ENCODE measurements around the gene MEX3B.

Gene MEX3B

GRCh38 chr15:82081914-82082762 lies 36.3 kb upstream of the MEX3B start:
- H3K4me3 Mint-ChIP-seq: no peak overlapping the region

GRCh38 chr15:82080774-82081173 lies 35.0 kb upstream of the MEX3B start:
- peaks cover 5% of the 10 kb centered on the region for H3K9me3 Mint-ChIP-seq
- TF ChIP-seq CTCF (IDR thresholded peaks at IDR 0.05; ENCODE audit: unreplicated experiment in 3 of 3): no peak
- H3K27me3 Mint-ChIP-seq (ENCODE audit: low read depth): peaks cover 8% of the 10 kb centered on the region
- H3K27ac Mint-ChIP-seq: no peak overlapping the region
- no peaks in the 10 kb centered on the region for H3K36me3 Mint-ChIP-seq (ENCODE audit: low read depth)
- H3K4me1 Mint-ChIP-seq: peaks cover 6% of the 10 kb centered on the region
- H3K4me3 Mint-ChIP-seq: no peak overlapping the region

More at GRCh38 chr15:82081914-82082762, 36.3 kb upstream of the MEX3B start:
- H3K36me3 Mint-ChIP-seq (ENCODE audit: low read depth): no peaks in the 10 kb centered on the region
- no peak overlapping the region for H3K27ac Mint-ChIP-seq
- peaks cover 6% of the 10 kb centered on the region for H3K4me1 Mint-ChIP-seq
- TF ChIP-seq CTCF (IDR thresholded peaks at IDR 0.05; ENCODE audit: unreplicated experiment in 3 of 3): no peak
- peaks cover 5% of the 10 kb centered on the region for H3K9me3 Mint-ChIP-seq
- H3K27me3 Mint-ChIP-seq (ENCODE audit: low read depth): peaks cover 4% of the 10 kb centered on the region

GRCh38 chr15:82079736-82080135 lies 33.9 kb upstream of the MEX3B start:
- no peaks in the 10 kb centered on the region for H3K36me3 Mint-ChIP-seq (ENCODE audit: low read depth)
- H3K4me3 Mint-ChIP-seq: no peak overlapping the region
- peak overlapping the region; percentile 47 to 84 (median 64) for H3K27ac Mint-ChIP-seq
- H3K9me3 Mint-ChIP-seq: peaks cover 5% of the 10 kb centered on the region
- no peak for TF ChIP-seq CTCF (IDR thresholded peaks at IDR 0.05; ENCODE audit: unreplicated experiment in 3 of 3)
- peaks cover 8% of the 10 kb centered on the region for H3K27me3 Mint-ChIP-seq (ENCODE audit: low read depth)
- peaks cover 6% of the 10 kb centered on the region for H3K4me1 Mint-ChIP-seq

GRCh38 chr15:82074610-82075009 lies 28.8 kb upstream of the MEX3B start:
- Mint-ChIP-seq H3K4me1 (peaks cover under 1% of the 10 kb centered on the region), H3K4me3 (no peak overlapping the region), H3K36me3 (ENCODE audit: low read depth) (no peaks in the 10 kb centered on the region), H3K27ac (no peak overlapping the region), H3K9me3 (no peaks in the 10 kb centered on the region), H3K27me3 (ENCODE audit: low read depth) (peaks cover 4% of the 10 kb centered on the region)
- no peak for TF ChIP-seq CTCF (IDR thresholded peaks at IDR 0.05; ENCODE audit: unreplicated experiment in 3 of 3)

- no peaks in the 10 kb centered on the region for H3K4me1 Mint-ChIP-seq
- H3K36me3 Mint-ChIP-seq (ENCODE audit: low read depth): no peaks in the 10 kb centered on the region
- no peak overlapping the region for H3K4me3 Mint-ChIP-seq
- H3K27ac Mint-ChIP-seq: no peak overlapping the region
- no peaks in the 10 kb centered on the region for H3K9me3 Mint-ChIP-seq
- peaks cover 4% of the 10 kb centered on the region for H3K27me3 Mint-ChIP-seq (ENCODE audit: low read depth)
- no peak for TF ChIP-seq CTCF (IDR thresholded peaks at IDR 0.05; ENCODE audit: unreplicated experiment in 3 of 3)
Observed at GRCh38 chr15:82072926-82073537, 27.2 kb upstream of the MEX3B start.

Data from nephron (organoid).